GM12874 (cell line): ENCODE measurements around the gene TAS1R2.

Experiments
- CTCF ChIP-seq: IDR thresholded peaks from 2 replicates; pipeline ENCODE4 v1.5.1; 2011; ENCODE audit warnings: low read depth, mild to moderate bottlenecking, control low read depth, low read length, moderate library complexity; ENCODE audit not compliant: insufficient read depth

Gene TAS1R2

DNA sequence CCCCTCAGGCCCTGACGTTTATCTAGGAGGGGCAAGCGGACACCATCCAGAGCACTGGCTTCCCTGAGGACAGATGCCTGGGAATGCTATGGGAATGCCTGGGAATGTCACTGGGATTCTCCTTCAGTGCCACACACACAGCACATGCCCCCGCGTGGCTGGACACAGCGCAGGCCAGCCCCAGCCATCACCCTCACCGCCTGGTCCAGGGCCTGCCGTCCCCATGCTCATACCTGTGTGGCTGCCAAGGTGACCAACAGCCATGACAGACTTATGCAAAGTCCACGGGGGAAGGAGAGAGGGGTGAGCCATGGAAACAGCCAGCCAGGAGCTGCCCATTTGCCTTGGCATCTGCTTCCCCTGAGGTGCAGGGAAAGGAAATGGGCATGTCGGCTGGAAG lies 5.7 kb upstream of the TAS1R2 start:
- TF ChIP-seq CTCF, result no peak

DNA sequence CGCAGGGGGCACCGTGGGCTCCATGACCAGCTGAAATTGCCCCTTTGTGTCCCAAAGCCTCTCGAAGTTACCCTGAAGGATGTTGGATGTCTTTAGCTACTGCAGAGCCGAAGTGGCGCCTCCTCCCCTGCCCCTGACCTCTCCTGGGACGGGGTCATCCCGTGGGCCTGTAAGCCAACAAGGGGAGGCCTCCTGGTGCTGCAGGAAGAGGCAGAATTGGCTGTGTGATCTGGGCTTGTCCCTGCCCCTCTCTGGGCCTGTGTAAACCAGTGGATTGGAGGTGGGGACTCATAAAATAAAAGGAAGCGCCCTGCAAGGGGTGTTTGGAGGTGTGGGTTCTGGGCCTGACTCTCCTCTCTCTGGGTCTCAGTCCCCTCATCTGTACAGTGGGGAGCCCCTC lies 2.1 kb upstream of the TAS1R2 start:
- no peak for TF ChIP-seq CTCF

- TF ChIP-seq CTCF, result no peak
These were observed 1.6 kb upstream of the TAS1R2 start for GRCh38 chr1:18861082-18861481.

GRCh38 chr1:18858070-18858688 lies 1.3 kb downstream of the TAS1R2 start:
- no peak for TF ChIP-seq CTCF

DNA sequence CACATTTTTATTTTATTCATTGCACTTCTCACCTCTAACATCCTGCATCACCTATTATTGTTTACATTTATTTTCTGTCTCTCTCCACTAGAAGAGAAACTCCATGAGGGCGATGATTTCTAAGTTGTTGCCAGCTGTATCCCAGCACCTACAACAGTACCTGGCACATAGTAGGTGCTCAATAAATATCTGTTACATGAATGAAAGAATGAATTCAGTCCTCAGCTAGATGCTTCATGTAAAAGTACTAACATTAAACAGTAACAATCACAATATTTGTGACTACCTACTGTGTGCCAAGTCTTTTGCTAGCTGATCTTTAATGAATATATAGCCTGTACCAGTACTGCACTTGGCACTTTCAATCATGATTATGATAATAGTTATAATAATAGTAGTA lies 3.0 kb downstream of the TAS1R2 start:
- TF ChIP-seq CTCF, result no peak

DNA sequence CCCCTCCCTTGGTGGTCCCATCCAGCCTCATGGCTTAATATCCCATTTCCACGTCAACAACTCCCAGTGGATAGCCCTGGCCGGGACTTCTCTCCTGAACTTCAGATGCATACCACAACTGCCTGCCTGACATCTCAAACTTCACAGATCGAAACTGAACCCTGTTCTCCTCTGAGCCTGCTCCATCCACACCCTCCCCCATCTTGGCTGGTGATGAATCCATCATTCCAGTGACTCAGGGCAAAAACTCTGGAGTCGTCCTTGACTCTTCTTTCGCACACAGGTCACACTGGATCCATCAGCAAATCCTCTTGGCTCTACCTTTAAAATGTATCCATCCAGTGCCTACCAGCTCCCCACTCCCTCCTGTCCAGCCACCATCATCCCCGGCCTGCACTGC lies 3.9 kb downstream of the TAS1R2 start:
- no peak for TF ChIP-seq CTCF

DNA sequence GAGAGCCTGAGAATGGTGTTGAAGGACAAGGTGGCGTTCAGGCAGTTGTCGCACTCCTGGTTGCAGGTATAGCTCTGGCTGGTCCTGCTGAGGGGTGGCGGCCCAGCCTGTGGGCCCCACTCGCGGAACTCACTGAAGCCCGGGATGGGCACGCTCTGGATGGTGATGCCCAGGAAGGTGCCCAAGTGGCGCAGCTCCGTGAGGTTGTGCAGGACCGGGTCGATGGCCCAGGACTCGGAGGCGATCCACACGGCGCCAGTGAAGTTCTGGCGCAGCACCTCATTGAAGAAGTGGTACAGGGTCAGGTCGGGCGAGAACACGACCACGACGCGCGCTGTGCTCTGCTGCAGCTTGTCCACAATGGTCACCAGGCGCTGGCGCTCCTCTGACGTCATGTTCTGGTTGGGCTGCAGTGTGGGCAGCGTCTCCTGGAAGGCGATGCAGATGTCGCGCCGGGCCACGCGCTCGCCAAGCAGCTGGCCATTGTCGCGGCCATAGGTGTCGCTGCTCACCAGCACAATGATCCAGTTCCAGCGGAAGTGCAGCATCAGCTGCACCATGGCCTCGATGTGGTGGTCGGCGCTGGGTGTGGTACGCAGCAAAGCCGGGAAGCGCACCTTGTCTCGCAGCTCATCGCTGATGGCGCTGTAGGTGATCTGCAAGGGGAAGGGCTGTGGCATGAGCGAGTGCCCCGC lies 5.0 kb downstream of the TAS1R2 start:
- TF ChIP-seq CTCF, result no peak
